Hematopoietic multipotent progenitor cell treated with erythropoietin and hydrocortisone succinate and interleukin-3 and kit ligand, for 6 days (in vitro differentiated cells): Measurements from ENCODE around the gene ZNF514.

Source experiments
- DNase-seq: peaks from one replicate; pipeline ENCODE4 v3.0.0-alpha.2; 2015

ZNF514 gene

GRCh38 chr2:95159690-95160449 is at the start of gene ZNF514:
TSS of gene ZNF514 (minus strand) at chr2:95159848. CDS start at chr2:95153253, 6,595 bp downstream.
- DNase-seq = peak; percentile 84

- DNase-seq = no peak
These were observed 48.5 kb upstream of the ZNF514 start for GRCh38 chr2:95208106-95208505.

- peak; percentile 93 for DNase-seq
These were observed 47.7 kb upstream of the ZNF514 start, which contains the start of gene ZNF892 for GRCh38 chr2:95207111-95207961. TSS of gene ZNF892 (plus strand) at chr2:95207521. CDS start at chr2:95207816, 295 bp downstream.

- DNase-seq = no peak
These were observed 46.4 kb upstream of the ZNF514 start for GRCh38 chr2:95206096-95206495.

DNA sequence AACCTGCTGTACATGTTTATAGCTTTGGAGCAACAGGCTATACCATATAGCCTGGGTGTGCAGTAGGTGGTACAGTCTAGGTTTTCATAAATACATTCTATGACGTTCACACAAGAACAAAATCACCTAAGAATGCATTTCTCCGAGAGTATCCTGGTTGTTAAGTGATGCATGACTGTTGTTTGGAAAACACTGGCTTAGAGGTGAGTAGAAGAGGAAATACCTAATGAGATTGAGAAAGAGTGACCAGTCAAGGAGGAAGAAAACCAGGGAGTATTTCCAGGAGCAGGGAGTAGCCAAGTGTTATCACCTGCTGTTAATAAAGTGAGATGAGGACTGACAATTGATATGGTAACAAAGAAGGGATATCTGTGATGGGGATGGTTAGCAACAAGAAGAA is 44.7 kb upstream of the ZNF514 start:
- no peak for DNase-seq

- DNase-seq = no peak
These were observed 44.3 kb upstream of the ZNF514 start for GRCh38 chr2:95203911-95204310.

DNA sequence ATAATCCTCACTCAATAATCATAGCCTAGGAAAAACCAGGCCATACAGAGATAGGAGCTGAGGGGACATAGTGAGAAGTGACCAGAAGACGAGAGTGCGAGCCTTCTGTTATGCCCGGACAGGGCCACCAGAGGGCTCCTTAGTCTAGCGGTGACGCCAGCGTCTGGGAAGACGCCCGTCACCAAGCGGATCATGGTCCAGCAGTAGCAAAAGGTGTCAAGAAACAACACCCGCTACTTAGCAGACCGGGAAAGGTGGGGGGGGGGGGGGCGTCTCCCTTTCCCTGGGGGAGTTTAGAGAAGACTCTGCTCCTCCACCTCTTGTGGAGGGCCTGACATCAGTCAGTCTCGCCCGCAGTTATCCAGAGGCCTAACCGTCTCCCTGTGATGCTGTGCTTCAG is 33.3 kb upstream of the ZNF514 start:
- peak; percentile 30 for DNase-seq

- DNase-seq = no peak
These were observed 26.3 kb upstream of the ZNF514 start for GRCh38 chr2:95185973-95186372.

DNA sequence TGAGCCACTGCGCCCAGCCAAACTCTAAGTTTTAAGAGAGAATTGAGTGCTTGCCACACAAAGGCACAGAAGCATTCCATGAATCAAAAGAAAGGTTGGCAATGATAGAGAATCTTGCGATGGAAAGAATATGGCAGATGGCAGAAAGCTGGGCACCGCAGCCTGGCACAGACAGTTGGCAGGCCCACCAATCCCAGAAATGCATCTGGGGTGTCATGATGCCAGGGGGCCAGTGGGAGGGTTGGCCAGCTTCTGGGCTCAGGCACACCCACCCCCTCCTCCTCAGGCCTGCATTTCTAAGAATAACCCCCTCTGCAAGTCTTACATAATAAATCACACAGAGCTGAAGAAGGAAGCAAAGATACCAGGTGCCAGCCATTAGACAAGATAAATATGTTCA is 25.5 kb upstream of the ZNF514 start:
- no peak for DNase-seq

DNA sequence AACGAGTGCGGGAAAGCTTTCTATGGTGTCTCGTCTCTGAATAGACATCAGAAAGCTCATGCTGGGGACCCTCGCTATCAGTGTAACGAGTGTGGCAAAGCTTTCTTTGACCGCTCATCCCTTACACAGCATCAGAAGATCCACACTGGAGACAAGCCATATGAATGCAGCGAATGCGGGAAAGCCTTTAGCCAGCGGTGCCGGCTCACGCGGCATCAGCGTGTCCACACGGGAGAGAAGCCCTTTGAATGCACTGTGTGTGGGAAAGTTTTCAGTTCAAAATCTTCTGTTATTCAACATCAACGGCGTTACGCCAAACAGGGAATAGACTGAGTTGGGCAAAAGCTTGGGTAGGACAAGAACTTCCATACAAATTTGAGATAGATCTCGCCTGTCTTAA is 22.1 kb upstream of the ZNF514 start:
- no peak for DNase-seq

GRCh38 chr2:95179451-95179850 is 19.8 kb upstream of the ZNF514 start:
- DNase-seq = no peak

GRCh38 chr2:95174031-95174542 is 14.4 kb upstream of the ZNF514 start:
- DNase-seq = no peak

DNA sequence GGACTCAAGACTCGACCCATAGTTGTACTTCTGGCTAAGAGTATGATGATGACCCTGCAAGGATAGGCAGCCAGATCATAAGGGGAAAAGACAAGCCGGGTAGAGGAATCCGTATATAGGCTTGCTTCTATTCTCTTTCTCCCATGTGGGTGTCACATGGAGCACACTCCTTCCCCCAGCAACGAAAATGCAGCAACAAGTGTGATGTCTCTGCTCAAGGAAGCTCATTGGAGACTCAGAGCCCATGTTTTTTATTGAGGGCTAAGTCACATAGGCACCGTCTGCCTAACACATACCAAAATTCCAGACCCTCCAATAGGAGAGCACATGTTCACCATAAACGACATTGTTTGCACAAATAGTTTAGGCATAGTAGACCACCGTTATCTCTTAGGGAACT is 12.3 kb upstream of the ZNF514 start:
- no peak for DNase-seq

DNA sequence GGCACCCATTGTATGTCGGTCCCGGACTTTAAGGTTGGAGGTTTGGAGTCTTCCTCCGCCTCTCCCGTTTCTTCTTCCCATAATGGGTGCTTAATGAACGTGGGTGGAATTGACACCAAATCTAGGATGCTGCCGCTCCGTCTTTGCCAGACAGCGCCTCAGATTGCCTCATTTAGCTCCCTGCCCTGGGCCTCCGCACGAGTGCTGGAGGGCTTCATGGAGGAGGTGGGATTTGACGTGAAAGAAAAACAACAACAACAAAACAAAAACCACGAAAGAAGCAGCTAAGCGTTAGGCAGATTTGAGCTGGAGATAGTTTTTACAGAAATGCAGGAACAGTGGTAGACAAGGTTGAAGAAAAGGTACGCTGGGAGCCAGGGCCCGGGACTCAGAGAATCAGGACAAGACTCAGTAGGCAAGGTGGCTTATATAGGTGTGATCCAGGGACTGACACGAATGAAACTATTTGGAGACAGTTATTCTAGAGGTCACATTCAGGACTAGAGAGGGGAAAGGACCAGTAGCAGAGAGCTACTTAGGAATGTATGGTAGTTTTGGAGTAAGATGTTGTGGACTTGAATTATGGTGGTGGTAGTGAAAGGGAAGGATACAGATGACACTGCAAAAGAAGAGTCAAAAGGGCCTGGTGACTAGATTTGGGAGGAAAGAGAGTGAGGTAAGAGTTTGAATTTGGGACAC is 6.6 kb upstream of the ZNF514 start:
- DNase-seq = no peak

GRCh38 chr2:95165371-95166064 is 5.9 kb upstream of the ZNF514 start, which contains the start of gene ZNF2:
TSS of gene ZNF2 (plus strand) at chr2:95165809. CDS start at chr2:95176227, 10,418 bp downstream.
- DNase-seq = peak; percentile 99

- no peak for DNase-seq
These were observed 5.4 kb upstream of the ZNF514 start for GRCh38 chr2:95165030-95165370.

DNA sequence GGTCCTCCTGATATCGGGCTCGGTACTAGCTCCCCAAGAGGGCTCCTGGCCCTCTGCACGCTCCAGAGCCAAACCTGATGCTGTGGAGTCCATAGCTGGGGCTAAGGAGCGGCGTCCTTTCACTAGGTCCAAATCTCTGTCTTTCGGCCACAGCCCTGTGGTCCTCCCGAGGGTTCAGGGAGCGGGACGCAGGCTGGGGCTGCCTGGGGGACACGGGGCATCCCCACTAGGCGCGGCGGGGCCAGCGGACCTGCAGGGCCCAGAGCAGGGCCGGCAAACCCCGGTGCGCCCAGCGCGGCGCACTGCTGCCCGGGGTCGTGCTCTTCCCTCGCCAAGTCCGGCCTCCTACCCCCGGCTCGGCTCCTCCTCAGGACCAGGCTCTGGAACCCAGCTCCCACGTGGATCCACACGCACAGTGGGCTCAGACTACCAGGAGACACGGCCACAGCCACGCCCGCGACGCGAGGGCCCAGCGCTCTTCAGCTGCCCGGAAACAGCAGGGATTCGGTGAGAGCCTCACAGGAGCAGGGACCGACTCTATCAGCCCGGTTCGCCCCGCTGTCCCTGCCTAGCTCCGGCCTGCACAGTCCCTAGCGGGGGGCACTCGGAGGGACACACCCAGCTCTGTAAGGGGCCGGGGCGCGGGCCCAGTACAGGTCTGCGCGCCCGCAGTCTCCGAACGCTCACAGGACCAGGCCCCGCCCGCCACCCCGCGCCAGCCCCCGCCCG is 593 bp downstream of the ZNF514 start:
- peak; percentile 52 for DNase-seq

GRCh38 chr2:95158441-95158840 is 1.2 kb downstream of the ZNF514 start:
- no peak for DNase-seq

DNA sequence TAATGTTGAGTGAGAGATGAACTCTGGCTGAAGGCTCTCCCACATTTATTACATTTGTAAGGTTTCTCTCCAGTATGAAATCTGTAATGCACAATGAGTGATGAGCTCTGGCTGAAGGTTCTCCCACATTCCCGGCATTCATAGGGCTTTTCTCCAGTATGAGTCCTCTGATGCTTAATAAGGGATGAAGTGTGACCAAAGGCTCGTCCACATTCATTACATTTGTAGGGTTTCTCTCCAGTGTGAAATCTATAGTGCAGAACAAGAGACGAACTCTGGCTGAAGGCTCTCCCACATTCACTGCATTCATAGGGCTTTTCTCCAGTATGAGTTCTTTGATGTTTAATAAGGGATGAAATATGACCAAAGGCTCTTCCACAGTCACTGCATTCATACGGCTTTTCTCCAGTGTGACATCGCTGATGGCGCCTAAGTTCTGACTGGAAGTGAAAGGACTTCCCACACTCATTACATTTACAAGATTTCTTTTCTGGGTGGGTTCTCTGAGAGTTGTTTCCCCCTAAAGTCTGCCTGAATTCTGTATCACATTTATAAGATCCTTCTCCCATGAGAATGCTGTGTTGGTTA is 10.2 kb downstream of the ZNF514 start:
- no peak for DNase-seq

- DNase-seq = no peak
These were observed 15.8 kb downstream of the ZNF514 start for GRCh38 chr2:95143838-95144237.

DNA sequence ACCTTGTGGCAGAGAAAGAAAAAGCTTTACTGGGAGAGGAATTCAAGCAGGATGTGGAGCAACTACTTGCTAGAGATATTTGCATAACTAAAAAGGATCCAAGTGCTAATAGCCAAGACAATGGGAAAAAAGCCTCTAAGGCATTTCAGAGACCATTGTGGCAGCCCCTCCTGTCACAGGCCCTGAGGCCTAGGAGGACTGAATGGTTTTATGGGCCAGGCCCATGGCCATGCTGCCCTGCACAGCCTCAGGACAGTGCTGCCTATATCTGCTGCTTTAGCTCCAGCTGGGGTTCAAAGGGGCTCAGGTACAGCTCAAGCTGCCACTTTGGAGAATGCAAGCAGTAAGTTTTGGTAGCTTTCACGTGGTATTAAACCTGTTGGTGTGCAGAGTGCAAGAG is 20.9 kb downstream of the ZNF514 start:
- DNase-seq = no peak

GRCh38 chr2:95122197-95122551 is 37.5 kb downstream of the ZNF514 start:
- peak; percentile 17 for DNase-seq
